Mesenchymal stem cell (in vitro differentiated cells and primary cell): Measurements from ENCODE around the gene MFAP2.
A peak's percentile ranks its signal among the peaks of the same experiment; 100 is the strongest.

Experiments used
- DNase-seq: peaks from one replicate; pipeline ENCODE4 v3.0.0-alpha.2; 2013
- H2AFZ ChIP-seq: one replicate; pipeline ENCODE4 v1.6.1; 2013; ENCODE audit warnings: low read depth, mild to moderate bottlenecking, control low read depth, inconsistent platforms, low read length, moderate library complexity
- H2AK5ac ChIP-seq: 2 replicates; pipeline ENCODE4 v1.6.1; 2013; ENCODE audit warnings: low read length, moderate library complexity, mild to moderate bottlenecking, inconsistent platforms; ENCODE audit not compliant: severe bottlenecking
- H2BK120ac ChIP-seq: one replicate; pipeline ENCODE4 v1.6.1; 2013; ENCODE audit warnings: low read depth, mild to moderate bottlenecking, inconsistent platforms, low read length, moderate library complexity
- H2BK12ac ChIP-seq, 2 experiments: one replicate each; pipeline ENCODE4 v1.6.1; 2013; ENCODE audit warnings: inconsistent platforms in 2 of 2, low read length in 2 of 2, mild to moderate bottlenecking in 2 of 2, moderate library complexity in 2 of 2, control low read depth in 1 of 2
- H2BK15ac ChIP-seq: one replicate; pipeline ENCODE4 v1.6.1; 2013; ENCODE audit warnings: mild to moderate bottlenecking, low read depth, inconsistent platforms; ENCODE audit not compliant: poor library complexity, severe bottlenecking
- H2BK5ac ChIP-seq: 2 replicates; pipeline ENCODE4 v1.6.1; 2013; ENCODE audit warnings: low read depth, mild to moderate bottlenecking, low read length, control low read depth, inconsistent platforms; ENCODE audit not compliant: poor library complexity, severe bottlenecking
- H3K14ac ChIP-seq, 2 experiments: one replicate each; pipeline ENCODE4 v1.6.1; 2013; ENCODE audit warnings: inconsistent platforms in 2 of 2, low read length in 2 of 2, control low read depth in 1 of 2, mild to moderate bottlenecking in 1 of 2, moderate library complexity in 1 of 2
- H3K18ac ChIP-seq, 2 experiments: one replicate each; pipeline ENCODE4 v1.6.1; 2013; ENCODE audit warnings: inconsistent platforms in 2 of 2, low read length in 2 of 2, control low read depth in 1 of 2, low read depth in 1 of 2, mild to moderate bottlenecking in 1 of 2
- H3K23ac ChIP-seq, 2 experiments: one replicate each; pipeline ENCODE4 v1.6.1; 2013; ENCODE audit warnings: inconsistent platforms in 2 of 2, low read length in 2 of 2, mild to moderate bottlenecking in 2 of 2, moderate library complexity in 2 of 2, control low read depth in 1 of 2
- H3K27ac ChIP-seq: 2 replicates; pipeline ENCODE4 v1.5.1; 2013; ENCODE audit warnings: mild to moderate bottlenecking, moderate library complexity, low read length, control low read depth, inconsistent platforms; ENCODE audit not compliant: poor library complexity, severe bottlenecking
- H3K27me3 ChIP-seq, 2 experiments: 2 replicates each; pipeline versions ENCODE4 v1.6.1 to v1.7.0; 2013; ENCODE audit warnings: low read length in 2 of 2, mild to moderate bottlenecking in 2 of 2, moderate library complexity in 2 of 2, control low read depth in 1 of 2, inconsistent platforms in 1 of 2; ENCODE audit not compliant: control insufficient read depth in 1 of 2, insufficient read depth in 1 of 2
- H3K36me3 ChIP-seq, 2 experiments: 2 replicates each; pipeline versions ENCODE4 v1.6.1 to v1.7.0; 2013; ENCODE audit warnings: low read length in 2 of 2, control low read depth in 1 of 2, inconsistent platforms in 1 of 2, low read depth in 1 of 2, mild to moderate bottlenecking in 1 of 2; ENCODE audit not compliant: insufficient read depth in 2 of 2, control insufficient read depth in 1 of 2
- H3K4ac ChIP-seq, 2 experiments: one replicate each; pipeline ENCODE4 v1.6.1; 2013; ENCODE audit warnings: inconsistent platforms in 2 of 2, low read length in 2 of 2, mild to moderate bottlenecking in 2 of 2, moderate library complexity in 2 of 2, control low read depth in 1 of 2, low read depth in 1 of 2
- H3K4me1 ChIP-seq: 2 replicates; pipeline ENCODE4 v1.6.1; 2013; ENCODE audit warnings: low read depth, low read length, control low read depth; ENCODE audit not compliant: control insufficient read depth, insufficient read depth
- H3K4me2 ChIP-seq: 2 replicates; pipeline ENCODE4 v1.6.1; 2013; ENCODE audit warnings: low read length, mild to moderate bottlenecking, inconsistent platforms; ENCODE audit not compliant: poor library complexity, severe bottlenecking
- H3K4me3 ChIP-seq, 2 experiments: 2 replicates each; pipeline versions ENCODE4 v1.5.1 to v1.7.0; 2013; ENCODE audit warnings: low read length in 2 of 2, mild to moderate bottlenecking in 2 of 2, control low read depth in 1 of 2, low read depth in 1 of 2; ENCODE audit not compliant: insufficient read depth in 1 of 2
- H3K79me1 ChIP-seq: replicated peaks from 2 replicates; pipeline ENCODE4 v1.6.1; 2013; ENCODE audit warnings: mild to moderate bottlenecking, control low read depth, low read length, inconsistent platforms; ENCODE audit not compliant: poor library complexity, severe bottlenecking
- H3K9ac ChIP-seq: 2 replicates; pipeline ENCODE4 v1.7.0; 2013; ENCODE audit warnings: mild to moderate bottlenecking, low read length, moderate library complexity
- H3K9me3 ChIP-seq: 2 replicates; pipeline ENCODE4 v1.7.0; 2013; ENCODE audit warnings: mild to moderate bottlenecking, low read length; ENCODE audit not compliant: control insufficient read depth
- H4K8ac ChIP-seq: one replicate; pipeline ENCODE4 v1.6.1; 2013; ENCODE audit warnings: inconsistent platforms, mild to moderate bottlenecking, low read length, moderate library complexity
- H4K91ac ChIP-seq: one replicate; pipeline ENCODE4 v1.6.1; 2013; ENCODE audit warnings: mild to moderate bottlenecking, low read length, inconsistent platforms
- WGBS: methylation state at CpG from one replicate; pipeline ENCODE4 v1.1.7; 2013; ENCODE audit warnings: mixed read lengths; 5-methylcytosine and 5-hydroxymethylcytosine counted together

The MFAP2 gene

GRCh38 chr1:16971341-16972188 is 8.9 kb downstream of the MFAP2 start:
- Histone ChIP-seq H2BK5ac (no peak overlapping the region), H3K27me3 (no peaks in the 10 kb centered on the region), H2BK15ac (no peak overlapping the region), H3K36me3 (peaks cover 54 to 78% of the 10 kb centered on the region in 2 experiments), H3K23ac (no peak overlapping the region), H3K4me1 (peaks cover 47% of the 10 kb centered on the region), H3K79me1 (peaks cover 6% of the 10 kb centered on the region), H2AFZ (no peak overlapping the region), H3K27ac (peak overlapping the region; percentile 6), H4K91ac (peak overlapping the region; percentile 25), H3K14ac (no peak overlapping the region), H4K8ac (peak overlapping the region; percentile 52), H3K4me2 (no peak overlapping the region), H2AK5ac (no peak overlapping the region), H3K4me3 (no peak overlapping the region), H2BK12ac (no peak overlapping the region), H3K9me3 (no peaks in the 10 kb centered on the region), H3K9ac (peak overlapping the region; percentile 53), H3K4ac (no peak overlapping the region), H3K18ac (peak overlapping the region in 1 of 2 experiments; percentile 13), H2BK120ac (no peak overlapping the region)
- WGBS, result 86% methylated on average over 28 of the region's 28 CpGs
- peak; percentile 52 for DNase-seq

GRCh38 chr1:16970132-16970910 is 10.1 kb downstream of the MFAP2 start:
- no peak overlapping the region for H2AK5ac ChIP-seq
- no peak for DNase-seq
- H3K18ac ChIP-seq, result no peak overlapping the region
- H3K4me2 ChIP-seq, result no peak overlapping the region
- peaks cover 46% of the 10 kb centered on the region for H3K4me1 ChIP-seq
- no peak overlapping the region for H2AFZ ChIP-seq
- H2BK15ac ChIP-seq, result no peak overlapping the region
- no peak overlapping the region for H3K23ac ChIP-seq
- H3K27ac ChIP-seq, result no peak overlapping the region
- peaks cover 54 to 76% of the 10 kb centered on the region in 2 experiments for H3K36me3 ChIP-seq
- H4K8ac ChIP-seq, result no peak overlapping the region
- H3K27me3 ChIP-seq, result no peaks in the 10 kb centered on the region
- no peak overlapping the region for H3K4me3 ChIP-seq
- H3K79me1 ChIP-seq, result no peaks in the 10 kb centered on the region
- WGBS, result 97% methylated on average over 28 of the region's 28 CpGs
- H2BK12ac ChIP-seq, result no peak overlapping the region
- no peak overlapping the region for H3K14ac ChIP-seq
- H2BK5ac ChIP-seq, result no peak overlapping the region
- H3K9ac ChIP-seq, result no peak overlapping the region
- no peaks in the 10 kb centered on the region for H3K9me3 ChIP-seq
- H4K91ac ChIP-seq, result no peak overlapping the region
- no peak overlapping the region for H3K4ac ChIP-seq
- no peak overlapping the region for H2BK120ac ChIP-seq

GRCh38 chr1:16969651-16970050 is 10.8 kb downstream of the MFAP2 start:
- Histone ChIP-seq H3K9ac (no peak overlapping the region), H4K8ac (no peak overlapping the region), H3K9me3 (no peaks in the 10 kb centered on the region), H4K91ac (no peak overlapping the region), H2AK5ac (no peak overlapping the region), H3K27me3 (no peaks in the 10 kb centered on the region), H2BK15ac (no peak overlapping the region), H3K36me3 (peaks cover 51 to 76% of the 10 kb centered on the region in 2 experiments), H3K4me1 (peaks cover 50% of the 10 kb centered on the region), H3K79me1 (no peaks in the 10 kb centered on the region), H3K23ac (no peak overlapping the region), H2AFZ (no peak overlapping the region), H3K4me2 (no peak overlapping the region), H2BK120ac (no peak overlapping the region), H3K4ac (no peak overlapping the region), H2BK12ac (peak overlapping the region in 1 of 2 experiments; percentile 21), H3K27ac (no peak overlapping the region), H2BK5ac (no peak overlapping the region), H3K4me3 (no peak overlapping the region), H3K18ac (no peak overlapping the region), H3K14ac (no peak overlapping the region)
- 97% methylated on average over 10 of the region's 12 CpGs for WGBS
- DNase-seq, result no peak

GRCh38 chr1:16969057-16969611 is 11.3 kb downstream of the MFAP2 start:
- 95% methylated on average over 14 of the region's 14 CpGs for WGBS

More at GRCh38 chr1:16969057-16969611, 11.3 kb downstream of the MFAP2 start:
- H2BK15ac ChIP-seq, result no peak overlapping the region
- no peaks in the 10 kb centered on the region for H3K27me3 ChIP-seq
- H3K27ac ChIP-seq, result no peak overlapping the region
- no peak overlapping the region for H2BK12ac ChIP-seq
- H2BK5ac ChIP-seq, result no peak overlapping the region
- no peak overlapping the region for H3K14ac ChIP-seq
- H2AK5ac ChIP-seq, result peak overlapping the region; percentile 23
- no peak overlapping the region for H3K23ac ChIP-seq
- H3K4me3 ChIP-seq, result no peak overlapping the region
- H4K91ac ChIP-seq, result no peak overlapping the region
- H3K4ac ChIP-seq, result no peak overlapping the region
- no peak overlapping the region for H2BK120ac ChIP-seq
- H3K4me2 ChIP-seq, result no peak overlapping the region
- peaks cover 50% of the 10 kb centered on the region for H3K4me1 ChIP-seq
- H3K9ac ChIP-seq, result no peak overlapping the region
- no peaks in the 10 kb centered on the region for H3K79me1 ChIP-seq
- no peak overlapping the region for H2AFZ ChIP-seq
- no peak for DNase-seq
- H3K18ac ChIP-seq, result no peak overlapping the region
- peaks cover 51 to 76% of the 10 kb centered on the region in 2 experiments for H3K36me3 ChIP-seq
- H3K9me3 ChIP-seq, result no peaks in the 10 kb centered on the region
- no peak overlapping the region for H4K8ac ChIP-seq
